ENCODE data around the gene PTPRD. TPM values are rescaled to one million over a fixed set of nuclear protein-coding genes. Genes with fewer than 3 reads are reported as not detected.

PTPRD gene
- total RNA-seq, 1 donor from 2014 or later: 136 TPM

- H3F3A ChIP-seq (ENCODE audit: low read depth): no peaks in the 10 kb centered on the region
- Mint-ChIP-seq H3K4me3 (no peak overlapping the region), H3K36me3 (no peaks in the 10 kb centered on the region), H3K27ac (no peak overlapping the region), H3K27me3 (ENCODE audit: insufficient read depth, low read depth) (peaks cover 2% of the 10 kb centered on the region), H3K4me1 (peaks cover 7% of the 10 kb centered on the region), H3K9me3 (peaks cover 2% of the 10 kb centered on the region)
- no peaks in the 10 kb centered on the region for H3K9me3 ChIP-seq (ENCODE audit: low read depth)
- no peaks in the 10 kb centered on the region for H3K27me3 ChIP-seq
- no peak for DNase-seq (ENCODE audit: low spot score)
- H3K79me2 ChIP-seq (ENCODE audit: low read depth): no peaks in the 10 kb centered on the region
- H3K27ac ChIP-seq: no peak overlapping the region
- TF ChIP-seq EZH2phosphoT487 (IDR thresholded peaks at IDR 0.05): no peak
- no peak for TF ChIP-seq CTCF (IDR thresholded peaks at IDR 0.05)
- TF ChIP-seq EZH2 (IDR thresholded peaks at IDR 0.05): no peak
- no peak overlapping the region for H3K9ac ChIP-seq
- H3K4me3 ChIP-seq: no peak overlapping the region
- H2AFZ ChIP-seq (replicated peaks): no peak overlapping the region
- peaks cover 14% of the 10 kb centered on the region for H4K20me1 ChIP-seq (ENCODE audit: low read depth)
- no peaks in the 10 kb centered on the region for H3K36me3 ChIP-seq
- peaks cover 9% of the 10 kb centered on the region for H3K4me1 ChIP-seq
- no peak overlapping the region for H3K4me2 ChIP-seq
Observed at GRCh38 chr9:8536845-8537244, 2076.0 kb downstream of the PTPRD start.

GRCh38 chr9:8534828-8535227, 2078.0 kb downstream of the PTPRD start:
- H4K20me1 ChIP-seq (ENCODE audit: low read depth): peaks cover 14% of the 10 kb centered on the region
- H3K4me2 ChIP-seq: no peak overlapping the region
- H3K4me3 ChIP-seq: no peak overlapping the region
- no peaks in the 10 kb centered on the region for H3K79me2 ChIP-seq (ENCODE audit: low read depth)
- no peaks in the 10 kb centered on the region for H3F3A ChIP-seq (ENCODE audit: low read depth)
- H3K9me3 ChIP-seq (ENCODE audit: low read depth): no peaks in the 10 kb centered on the region
- no peaks in the 10 kb centered on the region for H3K36me3 Mint-ChIP-seq
- peaks cover 9% of the 10 kb centered on the region for H3K4me1 ChIP-seq
- H3K4me1 Mint-ChIP-seq: peaks cover 7% of the 10 kb centered on the region
- no peak for TF ChIP-seq EZH2 (IDR thresholded peaks at IDR 0.05)
- TF ChIP-seq EZH2phosphoT487 (IDR thresholded peaks at IDR 0.05): no peak
- no peak for TF ChIP-seq CTCF (IDR thresholded peaks at IDR 0.05)
- DNase-seq (ENCODE audit: low spot score): no peak
- H3K27me3 ChIP-seq: no peaks in the 10 kb centered on the region
- H3K27me3 Mint-ChIP-seq (ENCODE audit: insufficient read depth, low read depth): peaks cover 2% of the 10 kb centered on the region
- H3K4me3 Mint-ChIP-seq: no peak overlapping the region
- no peak overlapping the region for H3K27ac ChIP-seq
- no peaks in the 10 kb centered on the region for H3K36me3 ChIP-seq
- peaks cover 2% of the 10 kb centered on the region for H3K9me3 Mint-ChIP-seq
- H3K9ac ChIP-seq: no peak overlapping the region
- no peak overlapping the region for H2AFZ ChIP-seq (replicated peaks)
- no peak overlapping the region for H3K27ac Mint-ChIP-seq

GRCh38 chr9:8533681-8534080, 2079.1 kb downstream of the PTPRD start:
- H3K36me3 ChIP-seq: no peaks in the 10 kb centered on the region
- no peaks in the 10 kb centered on the region for H3F3A ChIP-seq (ENCODE audit: low read depth)
- H3K4me3 ChIP-seq: no peak overlapping the region
- H3K9ac ChIP-seq: no peak overlapping the region
- Mint-ChIP-seq H3K4me1 (peaks cover 7% of the 10 kb centered on the region), H3K4me3 (no peak overlapping the region), H3K9me3 (peaks cover 1% of the 10 kb centered on the region), H3K27ac (no peak overlapping the region), H3K36me3 (no peaks in the 10 kb centered on the region), H3K27me3 (ENCODE audit: insufficient read depth, low read depth) (peaks cover 2% of the 10 kb centered on the region)
- peaks cover 14% of the 10 kb centered on the region for H4K20me1 ChIP-seq (ENCODE audit: low read depth)
- H3K9me3 ChIP-seq (ENCODE audit: low read depth): no peaks in the 10 kb centered on the region
- TF ChIP-seq EZH2 (IDR thresholded peaks at IDR 0.05): no peak
- TF ChIP-seq CTCF (IDR thresholded peaks at IDR 0.05): no peak
- no peak for TF ChIP-seq EZH2phosphoT487 (IDR thresholded peaks at IDR 0.05)
- no peaks in the 10 kb centered on the region for H3K79me2 ChIP-seq (ENCODE audit: low read depth)
- H3K27me3 ChIP-seq: no peaks in the 10 kb centered on the region
- H3K27ac ChIP-seq: no peak overlapping the region
- no peak for DNase-seq (ENCODE audit: low spot score)
- no peak overlapping the region for H2AFZ ChIP-seq (replicated peaks)
- H3K4me1 ChIP-seq: peaks cover 9% of the 10 kb centered on the region
- H3K4me2 ChIP-seq: no peak overlapping the region

Measured in neural progenitor cell (in vitro differentiated cells).